ENCODE data around the gene GSAP.

GRCh38 chr7:77320137-77320536 lies 96.0 kb downstream of the GSAP start:
- TF ChIP-seq POLR2A (IDR thresholded peaks at IDR 0.05) = no peak
- TF ChIP-seq, protein P1, sequence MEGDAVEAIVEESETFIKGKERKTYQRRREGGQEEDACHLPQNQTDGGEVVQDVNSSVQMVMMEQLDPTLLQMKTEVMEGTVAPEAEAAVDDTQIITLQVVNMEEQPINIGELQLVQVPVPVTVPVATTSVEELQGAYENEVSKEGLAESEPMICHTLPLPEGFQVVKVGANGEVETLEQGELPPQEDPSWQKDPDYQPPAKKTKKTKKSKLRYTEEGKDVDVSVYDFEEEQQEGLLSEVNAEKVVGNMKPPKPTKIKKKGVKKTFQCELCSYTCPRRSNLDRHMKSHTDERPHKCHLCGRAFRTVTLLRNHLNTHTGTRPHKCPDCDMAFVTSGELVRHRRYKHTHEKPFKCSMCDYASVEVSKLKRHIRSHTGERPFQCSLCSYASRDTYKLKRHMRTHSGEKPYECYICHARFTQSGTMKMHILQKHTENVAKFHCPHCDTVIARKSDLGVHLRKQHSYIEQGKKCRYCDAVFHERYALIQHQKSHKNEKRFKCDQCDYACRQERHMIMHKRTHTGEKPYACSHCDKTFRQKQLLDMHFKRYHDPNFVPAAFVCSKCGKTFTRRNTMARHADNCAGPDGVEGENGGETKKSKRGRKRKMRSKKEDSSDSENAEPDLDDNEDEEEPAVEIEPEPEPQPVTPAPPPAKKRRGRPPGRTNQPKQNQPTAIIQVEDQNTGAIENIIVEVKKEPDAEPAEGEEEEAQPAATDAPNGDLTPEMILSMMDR (IDR thresholded peaks at IDR 0.05) = no peak

All from right lobe of liver (tissue), 4 donors.